Measurements from ENCODE around the gene PPP2R3B.

- TF ChIP-seq CTCF (IDR thresholded peaks at IDR 0.05): no peak
- TF ChIP-seq ZFX (IDR thresholded peaks at IDR 0.05; ENCODE audit: borderline replicate concordance): no peak
These were observed 86.4 kb downstream of the PPP2R3B start for GRCh38 chrX:300334-300733.

Data from 22Rv1 (cell line).